ENCODE results near the gene ZNF225.
"Not testable (repeated sequence)": the region's sequence is repeated elsewhere in the genome, so short reads cannot be mapped to it uniquely, and the experiment has no call there.

The ZNF225 gene

GRCh38 chr19:44113138-44113783 lies at the start of gene ZNF225:
TSS of gene ZNF225 (plus strand) at chr19:44113399. CDS start at chr19:44115828, 2,429 bp downstream.
- DNase-seq (ENCODE audit: low read depth), result peak; percentile 84

GRCh38 chr19:44066305-44066704 lies 46.9 kb upstream of the ZNF225 start:
- no peak for DNase-seq (ENCODE audit: low read depth)

- no peak for DNase-seq (ENCODE audit: low read depth)
Observed at GRCh38 chr19:44069415-44069814, 43.8 kb upstream of the ZNF225 start.

- DNase-seq (ENCODE audit: low read depth), result peak; percentile 79
Observed at GRCh38 chr19:44071824-44072542, 41.2 kb upstream of the ZNF225 start, which contains the start of gene ZNF284. TSS of gene ZNF284 (plus strand) at chr19:44072159. CDS start at chr19:44076390, 4,231 bp downstream.

GRCh38 chr19:44072543-44073401 lies 40.4 kb upstream of the ZNF225 start:
- no peak for DNase-seq (ENCODE audit: low read depth)

GRCh38 chr19:44076325-44076724 lies 36.9 kb upstream of the ZNF225 start:
- no peak for DNase-seq (ENCODE audit: low read depth)

GRCh38 chr19:44092108-44092507 lies 21.1 kb upstream of the ZNF225 start:
- no peak for DNase-seq (ENCODE audit: low read depth)

GRCh38 chr19:44093931-44094765 lies 19.1 kb upstream of the ZNF225 start, which contains the start of gene ZNF224:
TSS of gene ZNF224 (plus strand) at chr19:44094361. CDS start at chr19:44097874, 3,513 bp downstream.
- peak; percentile 78 for DNase-seq (ENCODE audit: low read depth)

GRCh38 chr19:44107751-44108150 lies 5.4 kb upstream of the ZNF225 start:
- DNase-seq (ENCODE audit: low read depth), result no peak

GRCh38 chr19:44109458-44109857 lies 3.7 kb upstream of the ZNF225 start:
- DNase-seq (ENCODE audit: low read depth), result no peak

- DNase-seq (ENCODE audit: low read depth), result no peak
Observed at GRCh38 chr19:44111910-44112463, 1.2 kb upstream of the ZNF225 start.

- no peak for DNase-seq (ENCODE audit: low read depth)
Observed at GRCh38 chr19:44112802-44113137, 429 bp upstream of the ZNF225 start.

- no peak for DNase-seq (ENCODE audit: low read depth)
Observed at GRCh38 chr19:44113784-44114390, 688 bp downstream of the ZNF225 start.

GRCh38 chr19:44121162-44121561 lies 8.0 kb downstream of the ZNF225 start:
- DNase-seq (ENCODE audit: low read depth), result not testable (repeated sequence)

GRCh38 chr19:44131955-44132354 lies 18.8 kb downstream of the ZNF225 start:
- DNase-seq (ENCODE audit: low read depth), result no peak

- peak; percentile 65 for DNase-seq (ENCODE audit: low read depth)
Observed at GRCh38 chr19:44141191-44142058, 28.2 kb downstream of the ZNF225 start, which contains the start of gene ZNF234. TSS of gene ZNF234 (plus strand) at chr19:44141554. CDS start at chr19:44144633, 3,079 bp downstream.

- DNase-seq (ENCODE audit: low read depth), result no peak
Observed at GRCh38 chr19:44142059-44142433, 28.8 kb downstream of the ZNF225 start.

GRCh38 chr19:44149776-44150175 lies 36.6 kb downstream of the ZNF225 start:
- DNase-seq (ENCODE audit: low read depth), result no peak

GRCh38 chr19:44151491-44151890 lies 38.3 kb downstream of the ZNF225 start:
- DNase-seq (ENCODE audit: low read depth), result no peak

- DNase-seq (ENCODE audit: low read depth), result no peak
Observed at GRCh38 chr19:44156475-44156874, 43.3 kb downstream of the ZNF225 start.
